Measurements from ENCODE around the gene RNH1.
"Not testable (repeated sequence)": the region's sequence is repeated elsewhere in the genome, so short reads cannot be mapped to it uniquely, and the experiment has no call there.

Gene RNH1

GRCh38 chr11:472816-473215 lies 34.2 kb downstream of the RNH1 start:
- no peak for DNase-seq (ENCODE audit: low read depth)
- no peak for TF ChIP-seq CTCF (IDR thresholded peaks at IDR 0.05; ENCODE audit: control insufficient read depth, insufficient read depth, low read depth, low read length, missing control alignments)
- no peak overlapping the region for H3K4me3 ChIP-seq (ENCODE audit: control insufficient read depth, low read depth, low read length)

- no peak overlapping the region for H3K4me3 ChIP-seq (ENCODE audit: control insufficient read depth, low read depth, low read length)
- no peak for TF ChIP-seq CTCF (IDR thresholded peaks at IDR 0.05; ENCODE audit: control insufficient read depth, insufficient read depth, low read depth, low read length, missing control alignments)
- no peak for DNase-seq (ENCODE audit: low read depth)
These were observed 34.8 kb downstream of the RNH1 start for GRCh38 chr11:472272-472671.

GRCh38 chr11:471468-472145 lies 35.4 kb downstream of the RNH1 start:
- no peak for DNase-seq (ENCODE audit: low read depth)
- TF ChIP-seq CTCF (IDR thresholded peaks at IDR 0.05; ENCODE audit: control insufficient read depth, insufficient read depth, low read depth, low read length, missing control alignments) = no peak
- H3K4me3 ChIP-seq (ENCODE audit: control insufficient read depth, low read depth, low read length) = no peak overlapping the region

GRCh38 chr11:469684-470560 lies 37.1 kb downstream of the RNH1 start:
- peak; percentile 39 for TF ChIP-seq CTCF (IDR thresholded peaks at IDR 0.05; ENCODE audit: control insufficient read depth, insufficient read depth, low read depth, low read length, missing control alignments)
- peak overlapping the region; percentile 23 for H3K4me3 ChIP-seq (ENCODE audit: control insufficient read depth, low read depth, low read length)
- DNase-seq (ENCODE audit: low read depth) = no peak

GRCh38 chr11:469026-469683 lies 37.9 kb downstream of the RNH1 start:
- DNase-seq (ENCODE audit: low read depth) = not testable (repeated sequence)
- peak overlapping the region; percentile 23 for H3K4me3 ChIP-seq (ENCODE audit: control insufficient read depth, low read depth, low read length)

GRCh38 chr11:468493-468892 lies 38.5 kb downstream of the RNH1 start:
- DNase-seq (ENCODE audit: low read depth) = no peak
- no peak overlapping the region for H3K4me3 ChIP-seq (ENCODE audit: control insufficient read depth, low read depth, low read length)
- no peak for TF ChIP-seq CTCF (IDR thresholded peaks at IDR 0.05; ENCODE audit: control insufficient read depth, insufficient read depth, low read depth, low read length, missing control alignments)

- no peak for TF ChIP-seq CTCF (IDR thresholded peaks at IDR 0.05; ENCODE audit: control insufficient read depth, insufficient read depth, low read depth, low read length, missing control alignments)
These were observed 39.0 kb downstream of the RNH1 start for GRCh38 chr11:468036-468435.

More at GRCh38 chr11:468036-468435, 39.0 kb downstream of the RNH1 start:
- H3K4me3 ChIP-seq (ENCODE audit: control insufficient read depth, low read depth, low read length) = no peak overlapping the region
- DNase-seq (ENCODE audit: low read depth) = no peak
